ENCODE data around the gene ZFYVE19.

The ZFYVE19 gene

GRCh38 chr15:40773902-40774301 lies 33.0 kb upstream of the ZFYVE19 start:
- Histone ChIP-seq H3K27ac (no peak overlapping the region), H3K9me3 (no peaks in the 10 kb centered on the region), H3K36me3 (peaks cover 83% of the 10 kb centered on the region), H3K4me3 (ENCODE audit: low read depth in 1 of 2, low read length in 1 of 2) (no peak overlapping the region), H3K4me1 (ENCODE audit: control insufficient read depth in 1 of 2, insufficient read depth in 1 of 2, low read depth in 1 of 2, low read length in 1 of 2) (peaks cover 11 to 12% of the 10 kb centered on the region in 2 experiments), H3K27me3 (no peaks in the 10 kb centered on the region)
- no peak for TF ChIP-seq CTCF (IDR thresholded peaks at IDR 0.05)

- no peaks in the 10 kb centered on the region for H3K27me3 ChIP-seq
- no peak overlapping the region for H3K4me3 ChIP-seq (ENCODE audit: low read depth in 1 of 2, low read length in 1 of 2)
- no peaks in the 10 kb centered on the region for H3K9me3 ChIP-seq
- peaks cover 90% of the 10 kb centered on the region for H3K36me3 ChIP-seq
- TF ChIP-seq CTCF (IDR thresholded peaks at IDR 0.05): no peak
- H3K4me1 ChIP-seq (ENCODE audit: control insufficient read depth in 1 of 2, insufficient read depth in 1 of 2, low read depth in 1 of 2, low read length in 1 of 2): peaks cover under 1 to 1% of the 10 kb centered on the region in 2 experiments
- H3K27ac ChIP-seq: no peak overlapping the region
Observed at GRCh38 chr15:40775007-40775406, 31.9 kb upstream of the ZFYVE19 start.

- no peak overlapping the region for H3K27ac ChIP-seq
- H3K9me3 ChIP-seq: no peaks in the 10 kb centered on the region
- H3K4me3 ChIP-seq (ENCODE audit: low read depth in 1 of 2, low read length in 1 of 2): no peak overlapping the region
- H3K36me3 ChIP-seq: peaks cover 83% of the 10 kb centered on the region
- no peaks in the 10 kb centered on the region for H3K27me3 ChIP-seq
- no peak for TF ChIP-seq CTCF (IDR thresholded peaks at IDR 0.05)
- no peaks in the 10 kb centered on the region for H3K4me1 ChIP-seq (ENCODE audit: control insufficient read depth in 1 of 2, insufficient read depth in 1 of 2, low read depth in 1 of 2, low read length in 1 of 2)
Observed at GRCh38 chr15:40775740-40776536, 31.0 kb upstream of the ZFYVE19 start.

GRCh38 chr15:40776537-40777141 lies 30.2 kb upstream of the ZFYVE19 start:
- TF ChIP-seq CTCF (IDR thresholded peaks at IDR 0.05): no peak
- Histone ChIP-seq H3K4me3 (ENCODE audit: low read depth in 1 of 2, low read length in 1 of 2) (no peak overlapping the region), H3K9me3 (no peaks in the 10 kb centered on the region), H3K4me1 (ENCODE audit: control insufficient read depth in 1 of 2, insufficient read depth in 1 of 2, low read depth in 1 of 2, low read length in 1 of 2) (no peaks in the 10 kb centered on the region), H3K27me3 (no peaks in the 10 kb centered on the region), H3K36me3 (peaks cover 77% of the 10 kb centered on the region), H3K27ac (no peak overlapping the region)

GRCh38 chr15:40782609-40783227 lies 24.2 kb upstream of the ZFYVE19 start:
- Histone ChIP-seq H3K27ac (no peak overlapping the region), H3K36me3 (peaks cover 20% of the 10 kb centered on the region), H3K9me3 (no peaks in the 10 kb centered on the region), H3K27me3 (no peaks in the 10 kb centered on the region), H3K4me1 (ENCODE audit: control insufficient read depth in 1 of 2, insufficient read depth in 1 of 2, low read depth in 1 of 2, low read length in 1 of 2) (peaks cover 13 to 14% of the 10 kb centered on the region in 2 experiments), H3K4me3 (ENCODE audit: low read depth in 1 of 2, low read length in 1 of 2) (no peak overlapping the region)
- peak; percentile 53 for TF ChIP-seq CTCF (IDR thresholded peaks at IDR 0.05)

All from neutrophil (primary cell).